ENCODE data around the gene PRDM10.
A peak's percentile ranks its signal among the peaks of the same experiment; 100 is the strongest.

PRDM10 gene

GRCh38 chr11:129938764-129939163 is 63.9 kb downstream of the PRDM10 start:
- no peak for TF ChIP-seq Cebpa-rat (IDR thresholded peaks at IDR 0.05)
- H3K4me2 ChIP-seq, result no peak overlapping the region
- H3K27ac ChIP-seq, result no peak overlapping the region

GRCh38 chr11:129937592-129938238 is 64.9 kb downstream of the PRDM10 start:
- Histone ChIP-seq H3K4me3 (no peak overlapping the region), H4K20me1 (no peaks in the 10 kb centered on the region), H3K4me1 (peaks cover 22% of the 10 kb centered on the region), H3K27ac (no peak overlapping the region), H3K36me3 (peaks cover 24% of the 10 kb centered on the region), H3K9ac (no peak overlapping the region), H3K9me3 (no peaks in the 10 kb centered on the region), H3K27me3 (no peaks in the 10 kb centered on the region), H3K4me2 (peak overlapping the region; percentile 36)
- no peak for TF ChIP-seq Cebpa-rat (IDR thresholded peaks at IDR 0.05)

More at GRCh38 chr11:129938764-129939163, 63.9 kb downstream of the PRDM10 start:
- H3K27me3 ChIP-seq, result no peaks in the 10 kb centered on the region
- no peak overlapping the region for H3K4me3 ChIP-seq
- H4K20me1 ChIP-seq, result no peaks in the 10 kb centered on the region
- peaks cover 33% of the 10 kb centered on the region for H3K36me3 ChIP-seq
- H3K9ac ChIP-seq, result no peak overlapping the region
- no peaks in the 10 kb centered on the region; the same call in 1 of the 2 replicates for H3K9me3 ChIP-seq
- H3K4me1 ChIP-seq, result peaks cover 20% of the 10 kb centered on the region

- H3K27me3 ChIP-seq, result no peaks in the 10 kb centered on the region
- H3K4me3 ChIP-seq, result no peak overlapping the region
- TF ChIP-seq Cebpa-rat (IDR thresholded peaks at IDR 0.05), result no peak
- H3K4me2 ChIP-seq, result no peak overlapping the region
- no peaks in the 10 kb centered on the region for H4K20me1 ChIP-seq
- no peaks in the 10 kb centered on the region for H3K9me3 ChIP-seq
- H3K4me1 ChIP-seq, result peaks cover 22% of the 10 kb centered on the region
- no peak overlapping the region for H3K9ac ChIP-seq
- no peak overlapping the region for H3K27ac ChIP-seq
- H3K36me3 ChIP-seq, result peaks cover 24% of the 10 kb centered on the region
Measured at GRCh38 chr11:129935723-129936122, 66.9 kb downstream of the PRDM10 start.

GRCh38 chr11:129933891-129934290 is 68.7 kb downstream of the PRDM10 start:
- TF ChIP-seq Cebpa-rat (IDR thresholded peaks at IDR 0.05), result no peak
- H3K27me3 ChIP-seq, result no peaks in the 10 kb centered on the region
- H3K27ac ChIP-seq, result no peak overlapping the region
- peak overlapping the region; percentile 5; the same call in 1 of the 2 replicates for H3K4me2 ChIP-seq
- H3K9me3 ChIP-seq, result no peaks in the 10 kb centered on the region
- peaks cover 22% of the 10 kb centered on the region for H3K4me1 ChIP-seq
- no peak overlapping the region for H3K4me3 ChIP-seq
- H4K20me1 ChIP-seq, result no peaks in the 10 kb centered on the region
- H3K9ac ChIP-seq, result no peak overlapping the region
- H3K36me3 ChIP-seq, result peaks cover 30% of the 10 kb centered on the region

GRCh38 chr11:129933262-129933661 is 69.4 kb downstream of the PRDM10 start:
- Histone ChIP-seq H3K4me1 (peaks cover 19% of the 10 kb centered on the region), H3K27ac (no peak overlapping the region), H4K20me1 (no peaks in the 10 kb centered on the region), H3K9ac (no peak overlapping the region), H3K4me3 (no peak overlapping the region), H3K9me3 (no peaks in the 10 kb centered on the region), H3K36me3 (peaks cover 36% of the 10 kb centered on the region), H3K4me2 (no peak overlapping the region), H3K27me3 (no peaks in the 10 kb centered on the region)
- TF ChIP-seq Cebpa-rat (IDR thresholded peaks at IDR 0.05), result no peak

GRCh38 chr11:129932381-129933067 is 70.1 kb downstream of the PRDM10 start:
- no peaks in the 10 kb centered on the region for H3K27me3 ChIP-seq
- H3K9ac ChIP-seq, result no peak overlapping the region
- no peak overlapping the region for H3K27ac ChIP-seq
- no peak overlapping the region for H3K4me3 ChIP-seq
- peaks cover 12% of the 10 kb centered on the region for H3K4me1 ChIP-seq
- no peaks in the 10 kb centered on the region for H3K9me3 ChIP-seq
- H4K20me1 ChIP-seq, result no peaks in the 10 kb centered on the region
- peaks cover 36% of the 10 kb centered on the region for H3K36me3 ChIP-seq
- TF ChIP-seq Cebpa-rat (IDR thresholded peaks at IDR 0.05), result no peak
- H3K4me2 ChIP-seq, result no peak overlapping the region

GRCh38 chr11:129930743-129931142 is 71.9 kb downstream of the PRDM10 start:
- TF ChIP-seq Cebpa-rat (IDR thresholded peaks at IDR 0.05), result no peak
- H3K9ac ChIP-seq, result no peak overlapping the region
- peaks cover 36% of the 10 kb centered on the region for H3K36me3 ChIP-seq
- H4K20me1 ChIP-seq, result no peaks in the 10 kb centered on the region
- no peak overlapping the region for H3K4me3 ChIP-seq
- no peak overlapping the region for H3K4me2 ChIP-seq
- no peak overlapping the region for H3K27ac ChIP-seq
- H3K9me3 ChIP-seq, result no peaks in the 10 kb centered on the region
- H3K27me3 ChIP-seq, result no peaks in the 10 kb centered on the region
- H3K4me1 ChIP-seq, result peaks cover 9% of the 10 kb centered on the region

GRCh38 chr11:129930296-129930695 is 72.3 kb downstream of the PRDM10 start:
- Histone ChIP-seq H3K36me3 (peaks cover 36% of the 10 kb centered on the region), H4K20me1 (no peaks in the 10 kb centered on the region), H3K9ac (no peak overlapping the region), H3K4me1 (peaks cover 9% of the 10 kb centered on the region), H3K9me3 (no peaks in the 10 kb centered on the region), H3K4me3 (no peak overlapping the region), H3K27ac (no peak overlapping the region), H3K27me3 (no peaks in the 10 kb centered on the region), H3K4me2 (no peak overlapping the region)
- TF ChIP-seq Cebpa-rat (IDR thresholded peaks at IDR 0.05), result no peak

- no peaks in the 10 kb centered on the region for H3K9me3 ChIP-seq
- H3K36me3 ChIP-seq, result peaks cover 38% of the 10 kb centered on the region
- no peak overlapping the region for H3K27ac ChIP-seq
- peaks cover 9% of the 10 kb centered on the region for H3K4me1 ChIP-seq
- no peaks in the 10 kb centered on the region for H3K27me3 ChIP-seq
- H3K4me3 ChIP-seq, result no peak overlapping the region
- no peak for TF ChIP-seq Cebpa-rat (IDR thresholded peaks at IDR 0.05)
- no peak overlapping the region for H3K4me2 ChIP-seq
- H3K9ac ChIP-seq, result no peak overlapping the region
- H4K20me1 ChIP-seq, result no peaks in the 10 kb centered on the region
Measured at GRCh38 chr11:129929721-129930120, 72.9 kb downstream of the PRDM10 start.

GRCh38 chr11:129928923-129929692 is 73.5 kb downstream of the PRDM10 start:
- no peak for TF ChIP-seq Cebpa-rat (IDR thresholded peaks at IDR 0.05)
- no peaks in the 10 kb centered on the region for H3K9me3 ChIP-seq
- H3K36me3 ChIP-seq, result peaks cover 39% of the 10 kb centered on the region
- peaks cover 6% of the 10 kb centered on the region for H3K4me1 ChIP-seq
- H3K4me3 ChIP-seq, result no peak overlapping the region
- no peaks in the 10 kb centered on the region for H4K20me1 ChIP-seq
- no peak overlapping the region for H3K9ac ChIP-seq
- no peak overlapping the region for H3K4me2 ChIP-seq
- no peak overlapping the region for H3K27ac ChIP-seq
- no peaks in the 10 kb centered on the region for H3K27me3 ChIP-seq

All from BLaER1 (cell line).